NT2/D1 (cell line): ENCODE measurements around the gene CNIH1.
"Not testable (repeated sequence)": the region's sequence is repeated elsewhere in the genome, so short reads cannot be mapped to it uniquely, and the experiment has no call there.

Experiments used
- DNase-seq: peaks from one replicate; pipeline ENCODE4 v3.0.0-alpha.2; 2011; ENCODE audit warnings: low read depth, low spot score
- H3K27me3 ChIP-seq: 2 replicates; pipeline ENCODE4 v1.6.0; 2011; ENCODE audit warnings: mild to moderate bottlenecking; ENCODE audit not compliant: insufficient read length, insufficient read depth
- H3K36me3 ChIP-seq: 2 replicates; pipeline ENCODE4 v1.6.1; 2011; ENCODE audit warnings: mild to moderate bottlenecking, low read length, mixed read lengths; ENCODE audit not compliant: insufficient read depth, insufficient read length
- H3K4me1 ChIP-seq: 2 replicates; pipeline ENCODE4 v1.5.1; 2011; ENCODE audit not compliant: insufficient read depth, insufficient read length
- H3K4me3 ChIP-seq: 2 replicates; pipeline ENCODE4 v1.5.1; 2011; ENCODE audit warnings: low read depth; ENCODE audit not compliant: insufficient read length
- H3K9ac ChIP-seq: 2 replicates; pipeline ENCODE4 v1.6.0; 2011; ENCODE audit warnings: low read depth; ENCODE audit not compliant: insufficient read length
- H3K9me3 ChIP-seq: 2 replicates; pipeline ENCODE4 v1.5.1; 2011; ENCODE audit warnings: mild to moderate bottlenecking, low read length; ENCODE audit not compliant: insufficient read depth
- SUZ12 ChIP-seq: IDR thresholded peaks from 2 replicates; pipeline ENCODE4 v1.6.1; 2011; ENCODE audit not compliant: insufficient read length, insufficient read depth; ENCODE audit errors: extremely low read depth
- YY1 ChIP-seq: IDR thresholded peaks from 2 replicates; pipeline ENCODE4 v1.6.1; 2011; ENCODE audit not compliant: insufficient read length, insufficient read depth
- ZNF274 ChIP-seq: IDR thresholded peaks from 2 replicates; pipeline ENCODE4 v1.6.1; 2011; ENCODE audit warnings: mild to moderate bottlenecking, low read depth, low read length

Gene CNIH1

DNA sequence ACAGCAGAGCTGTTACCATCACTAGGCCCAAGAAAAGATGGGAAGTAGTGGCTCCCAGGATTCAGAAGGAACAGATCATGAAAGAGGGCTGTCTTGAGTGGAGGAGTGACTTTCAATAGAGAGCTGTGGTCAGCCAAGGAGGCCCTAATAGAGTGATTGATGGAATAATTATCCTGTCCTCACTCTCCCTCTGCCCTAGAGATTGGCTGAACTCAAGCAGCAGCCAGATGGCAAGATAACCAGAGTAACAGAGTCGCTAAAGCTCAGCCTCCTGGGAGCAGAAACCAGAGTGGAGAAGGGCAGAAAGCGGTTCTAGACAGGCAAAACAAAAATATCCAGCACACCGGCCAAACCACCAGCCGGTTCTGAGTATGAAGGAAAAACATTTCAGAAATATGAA lies 24.5 kb upstream of the CNIH1 start:
- H3K9me3 ChIP-seq: no peaks in the 10 kb centered on the region
- no peak for DNase-seq
- no peaks in the 10 kb centered on the region for H3K27me3 ChIP-seq
- TF ChIP-seq SUZ12: no peak
- no peak for TF ChIP-seq YY1
- no peak for TF ChIP-seq ZNF274
- peaks cover 4% of the 10 kb centered on the region for H3K4me1 ChIP-seq
- no peak overlapping the region for H3K9ac ChIP-seq
- H3K4me3 ChIP-seq: no peak overlapping the region
- no peaks in the 10 kb centered on the region for H3K36me3 ChIP-seq

- H3K9me3 ChIP-seq: peaks cover 15% of the 10 kb centered on the region; the same call in 1 of the 2 replicates
- DNase-seq: no peak
- no peaks in the 10 kb centered on the region for H3K27me3 ChIP-seq
- no peaks in the 10 kb centered on the region for H3K36me3 ChIP-seq
- no peaks in the 10 kb centered on the region for H3K4me1 ChIP-seq
- no peak overlapping the region for H3K4me3 ChIP-seq
- TF ChIP-seq SUZ12 (no peak), ZNF274 (no peak), YY1 (no peak)
- no peak overlapping the region for H3K9ac ChIP-seq
These were observed 20.9 kb upstream of the CNIH1 start for GRCh38 chr14:54462048-54462447.

- Histone ChIP-seq H3K4me1 (no peaks in the 10 kb centered on the region), H3K4me3 (no peak overlapping the region), H3K36me3 (no peaks in the 10 kb centered on the region), H3K9ac (no peak overlapping the region), H3K9me3 (peaks cover 15% of the 10 kb centered on the region; the same call in 1 of the 2 replicates), H3K27me3 (no peaks in the 10 kb centered on the region)
- DNase-seq: no peak
- TF ChIP-seq YY1: no peak
- TF ChIP-seq ZNF274: no peak
- no peak for TF ChIP-seq SUZ12
These were observed 17.9 kb upstream of the CNIH1 start for GRCh38 chr14:54459106-54459505.

- peaks cover 15% of the 10 kb centered on the region; the same call in 1 of the 2 replicates for H3K9me3 ChIP-seq
- not testable (repeated sequence) for H3K27me3 ChIP-seq, DNase-seq, H3K4me3 ChIP-seq, H3K4me1 ChIP-seq, H3K9ac ChIP-seq, H3K36me3 ChIP-seq
These were observed 17.4 kb upstream of the CNIH1 start for GRCh38 chr14:54458536-54458935.

GRCh38 chr14:54457609-54457996 lies 16.4 kb upstream of the CNIH1 start:
- no peak overlapping the region for H3K9ac ChIP-seq
- H3K4me3 ChIP-seq: no peak overlapping the region
- TF ChIP-seq SUZ12 (no peak), ZNF274 (no peak), YY1 (no peak)
- peaks cover 15% of the 10 kb centered on the region; the same call in 1 of the 2 replicates for H3K9me3 ChIP-seq
- no peaks in the 10 kb centered on the region for H3K4me1 ChIP-seq
- H3K36me3 ChIP-seq: no peaks in the 10 kb centered on the region
- no peak for DNase-seq
- no peaks in the 10 kb centered on the region for H3K27me3 ChIP-seq

DNA sequence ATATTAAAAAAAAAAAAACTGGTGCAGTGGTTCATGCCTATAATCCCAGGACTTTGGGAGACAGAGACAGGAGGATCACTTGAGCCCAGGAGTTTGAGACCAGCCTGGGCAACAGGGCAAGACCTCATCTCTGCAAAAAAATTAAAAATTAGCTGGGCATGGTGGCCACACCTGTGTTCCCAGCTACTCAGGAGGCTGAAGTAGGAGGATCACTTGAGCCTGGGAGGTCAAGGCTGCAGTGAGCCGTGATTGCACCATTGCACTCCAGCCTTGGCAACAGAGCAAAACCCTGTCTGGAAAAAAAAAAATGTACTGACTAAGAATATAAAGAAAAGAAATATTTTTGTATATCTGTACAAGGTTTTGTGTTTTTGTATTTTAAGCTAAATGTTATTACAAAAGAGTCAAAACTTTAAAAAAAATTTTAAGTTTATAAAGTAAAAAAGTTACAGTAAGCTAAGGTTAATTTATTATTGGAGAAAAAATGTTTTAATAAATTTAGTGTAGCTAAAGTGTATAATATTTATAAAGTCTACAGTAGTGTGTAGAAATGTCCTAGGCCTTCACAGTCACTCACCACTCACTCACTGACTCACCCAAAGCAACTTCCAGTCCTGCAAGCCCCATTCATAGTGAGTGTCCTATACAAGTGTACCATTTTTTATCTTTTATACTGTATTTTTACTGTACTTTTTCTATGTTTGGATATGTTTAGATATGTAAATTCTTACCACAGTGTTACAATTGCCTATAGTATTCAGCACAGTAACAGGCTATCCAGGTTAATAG lies 15.8 kb upstream of the CNIH1 start:
- not testable (repeated sequence) for H3K27me3 ChIP-seq, DNase-seq, H3K4me3 ChIP-seq, H3K36me3 ChIP-seq, H3K9ac ChIP-seq, H3K4me1 ChIP-seq
- H3K9me3 ChIP-seq: peaks cover 15% of the 10 kb centered on the region; the same call in 1 of the 2 replicates

DNA sequence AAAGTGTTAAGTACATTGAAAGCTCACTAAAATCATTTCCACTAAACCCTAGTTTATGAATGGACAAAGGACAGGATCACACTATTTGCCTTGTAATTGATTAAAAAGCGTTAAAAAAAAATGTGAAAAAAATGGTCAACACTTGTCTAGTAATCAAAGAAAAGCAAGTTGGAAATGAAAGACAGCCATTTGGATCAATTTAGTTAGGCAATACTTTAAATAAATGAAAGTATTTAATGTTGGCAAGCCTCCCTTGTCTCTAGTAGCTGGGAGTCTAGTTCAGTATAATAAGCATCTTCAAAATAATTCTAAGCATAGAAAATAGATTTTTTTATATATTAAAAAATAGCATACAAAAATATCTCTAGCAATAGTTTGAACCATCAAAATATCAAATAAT lies 14.2 kb upstream of the CNIH1 start:
- no peaks in the 10 kb centered on the region for H3K27me3 ChIP-seq
- H3K36me3 ChIP-seq: no peaks in the 10 kb centered on the region
- H3K9me3 ChIP-seq: peaks cover 15% of the 10 kb centered on the region; the same call in 1 of the 2 replicates
- no peak overlapping the region for H3K4me3 ChIP-seq
- no peaks in the 10 kb centered on the region for H3K4me1 ChIP-seq
- TF ChIP-seq SUZ12 (no peak), YY1 (no peak), ZNF274 (no peak)
- DNase-seq: no peak
- no peak overlapping the region for H3K9ac ChIP-seq

GRCh38 chr14:54453990-54454389 lies 12.8 kb upstream of the CNIH1 start:
- H3K27me3 ChIP-seq, H3K36me3 ChIP-seq, DNase-seq, H3K9ac ChIP-seq, H3K4me3 ChIP-seq, H3K9me3 ChIP-seq, H3K4me1 ChIP-seq: not testable (repeated sequence)
